Sigmoid colon (tissue), 4 donors: Measurements from ENCODE around the gene PIK3R4.

Source experiments
- EP300 ChIP-seq, 4 donors: sonication (generic); formaldehyde crosslinking; IDR thresholded peaks; one replicate each; pipeline ENCODE4 v1.6.1; 2017; ENCODE audit warnings: antibody characterized with exemption in 4 of 4
- POLR2A ChIP-seq, 2 donors: fragments of 450-650 bp; IDR thresholded peaks; one replicate each; pipeline ENCODE4 v1.6.1; 2016; ENCODE audit warnings: antibody characterized with exemption in 2 of 2, mild to moderate bottlenecking in 2 of 2, moderate library complexity in 2 of 2
- POLR2AphosphoS5 ChIP-seq, 4 donors: sonication (generic); formaldehyde crosslinking; IDR thresholded peaks; one replicate each; pipeline ENCODE4 v1.6.1; 2017; ENCODE audit warnings: antibody characterized with exemption in 4 of 4
- TF ChIP-seq, protein P1 (sequence below), 4 experiments: fragments of 450-650 bp in 3 of 4; fragments of 200-600 bp in 1 of 4; IDR thresholded peaks; one replicate each; pipeline ENCODE4 v1.5.1; 2016 to 2019; ENCODE audit warnings: antibody characterized with exemption in 4 of 4, mild to moderate bottlenecking in 3 of 4, moderate library complexity in 2 of 4

DNA sequence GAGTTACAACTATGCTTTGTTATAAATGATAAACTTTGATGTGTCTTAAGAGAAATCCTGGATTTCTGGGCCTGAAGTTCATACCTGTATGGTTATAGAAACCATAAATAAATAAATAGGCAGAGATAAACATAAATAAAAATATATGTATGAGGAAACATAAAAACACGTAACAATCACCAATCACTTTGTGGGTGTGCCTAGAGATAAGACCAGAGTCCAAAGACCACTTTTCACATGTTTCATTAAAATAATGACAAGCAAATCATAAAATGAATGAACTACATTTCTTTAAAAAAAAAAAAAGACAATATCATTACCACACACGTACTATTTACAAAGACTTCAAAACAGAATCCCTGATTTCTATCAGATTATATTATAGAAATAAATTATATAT, 14.1 kb downstream of the PIK3R4 start:
- TF ChIP-seq POLR2AphosphoS5 (IDR thresholded peaks at IDR 0.05): no peak
- TF ChIP-seq POLR2A (IDR thresholded peaks at IDR 0.05): no peak
- TF ChIP-seq, protein P1, sequence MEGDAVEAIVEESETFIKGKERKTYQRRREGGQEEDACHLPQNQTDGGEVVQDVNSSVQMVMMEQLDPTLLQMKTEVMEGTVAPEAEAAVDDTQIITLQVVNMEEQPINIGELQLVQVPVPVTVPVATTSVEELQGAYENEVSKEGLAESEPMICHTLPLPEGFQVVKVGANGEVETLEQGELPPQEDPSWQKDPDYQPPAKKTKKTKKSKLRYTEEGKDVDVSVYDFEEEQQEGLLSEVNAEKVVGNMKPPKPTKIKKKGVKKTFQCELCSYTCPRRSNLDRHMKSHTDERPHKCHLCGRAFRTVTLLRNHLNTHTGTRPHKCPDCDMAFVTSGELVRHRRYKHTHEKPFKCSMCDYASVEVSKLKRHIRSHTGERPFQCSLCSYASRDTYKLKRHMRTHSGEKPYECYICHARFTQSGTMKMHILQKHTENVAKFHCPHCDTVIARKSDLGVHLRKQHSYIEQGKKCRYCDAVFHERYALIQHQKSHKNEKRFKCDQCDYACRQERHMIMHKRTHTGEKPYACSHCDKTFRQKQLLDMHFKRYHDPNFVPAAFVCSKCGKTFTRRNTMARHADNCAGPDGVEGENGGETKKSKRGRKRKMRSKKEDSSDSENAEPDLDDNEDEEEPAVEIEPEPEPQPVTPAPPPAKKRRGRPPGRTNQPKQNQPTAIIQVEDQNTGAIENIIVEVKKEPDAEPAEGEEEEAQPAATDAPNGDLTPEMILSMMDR (IDR thresholded peaks at IDR 0.05): no peak
- no peak for TF ChIP-seq EP300 (IDR thresholded peaks at IDR 0.05)
